GM18861 (cell line): ENCODE results near the gene ADAM12.

Experiments
- ATAC-seq: cut with Tn5 transposase; IDR thresholded peaks from one replicate; pipeline ENCODE4 v1.9.1; 2021; ENCODE audit not compliant: unreplicated experiment

The ADAM12 gene

GRCh38 chr10:126090911-126091728 is 297.2 kb downstream of the ADAM12 start:
- no peak for ATAC-seq

- ATAC-seq = no peak
Measured at GRCh38 chr10:126090443-126090842, 297.8 kb downstream of the ADAM12 start.

GRCh38 chr10:126087796-126088505 is 300.3 kb downstream of the ADAM12 start:
- ATAC-seq = no peak

DNA sequence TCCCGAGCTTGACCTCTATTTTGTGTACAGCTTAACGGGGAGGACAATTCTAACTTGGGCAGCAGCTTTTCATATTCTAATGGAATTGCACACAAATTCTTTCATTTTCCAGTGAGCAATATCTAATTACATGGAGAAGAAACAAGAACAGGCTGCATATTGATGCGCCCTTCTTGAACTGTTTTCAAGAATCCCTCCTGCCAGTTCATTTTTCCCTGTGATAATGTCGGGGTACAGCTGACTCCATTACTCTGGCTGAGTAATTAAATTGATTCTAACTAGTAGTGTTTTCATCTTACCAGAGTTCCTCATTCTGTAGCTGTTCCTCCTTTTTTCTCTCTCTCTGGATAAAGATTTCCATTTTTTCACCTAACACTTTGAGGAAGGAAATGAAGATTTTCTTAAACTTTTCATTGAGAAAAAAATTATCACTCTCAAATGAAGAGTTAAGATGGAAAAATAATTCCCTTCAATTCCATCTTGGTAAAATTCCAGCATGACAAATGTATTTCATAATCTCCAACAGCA is 301.1 kb downstream of the ADAM12 start:
- no peak for ATAC-seq

DNA sequence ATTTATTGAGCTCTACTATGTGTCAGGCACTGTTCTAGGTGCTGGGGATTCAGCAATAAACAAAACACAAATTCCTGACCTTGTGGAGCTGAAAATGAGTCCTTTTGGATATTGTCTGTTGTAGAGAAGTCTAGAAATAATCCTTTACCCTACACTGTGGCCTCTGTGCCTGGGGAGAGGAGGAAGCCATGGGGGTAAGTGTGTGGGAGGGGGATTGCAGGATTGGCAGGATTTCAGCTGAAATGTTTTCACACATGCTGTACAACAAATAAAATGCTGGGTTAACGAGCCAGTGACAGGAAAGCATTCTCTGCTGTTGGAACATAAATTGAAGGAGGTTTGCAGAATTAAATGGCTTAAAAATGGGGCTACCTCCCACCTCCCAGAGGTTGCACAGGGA is 302.5 kb downstream of the ADAM12 start:
- ATAC-seq = no peak

DNA sequence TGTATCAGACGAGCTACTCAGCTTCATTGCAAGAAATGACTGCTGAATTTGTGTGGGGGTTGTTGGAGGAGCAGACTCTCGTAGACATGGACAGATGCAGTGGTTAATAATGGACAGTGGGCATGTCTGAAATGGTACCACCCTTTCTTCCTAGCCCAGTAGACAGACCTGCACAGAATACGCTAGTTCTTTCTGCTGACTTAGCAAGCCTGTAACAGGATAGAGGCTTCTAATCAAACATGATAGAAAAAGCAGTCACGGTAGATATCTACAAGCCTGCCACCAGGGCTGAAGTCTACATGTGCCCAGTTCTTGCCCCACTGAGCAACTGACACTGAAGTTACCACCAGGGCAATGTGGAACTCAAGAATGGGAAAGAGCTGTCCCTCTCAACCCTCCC is 303.9 kb downstream of the ADAM12 start:
- ATAC-seq = no peak

GRCh38 chr10:126083009-126083408 is 305.3 kb downstream of the ADAM12 start:
- ATAC-seq = no peak

- ATAC-seq = no peak
Measured at GRCh38 chr10:126081841-126082466, 306.3 kb downstream of the ADAM12 start.

DNA sequence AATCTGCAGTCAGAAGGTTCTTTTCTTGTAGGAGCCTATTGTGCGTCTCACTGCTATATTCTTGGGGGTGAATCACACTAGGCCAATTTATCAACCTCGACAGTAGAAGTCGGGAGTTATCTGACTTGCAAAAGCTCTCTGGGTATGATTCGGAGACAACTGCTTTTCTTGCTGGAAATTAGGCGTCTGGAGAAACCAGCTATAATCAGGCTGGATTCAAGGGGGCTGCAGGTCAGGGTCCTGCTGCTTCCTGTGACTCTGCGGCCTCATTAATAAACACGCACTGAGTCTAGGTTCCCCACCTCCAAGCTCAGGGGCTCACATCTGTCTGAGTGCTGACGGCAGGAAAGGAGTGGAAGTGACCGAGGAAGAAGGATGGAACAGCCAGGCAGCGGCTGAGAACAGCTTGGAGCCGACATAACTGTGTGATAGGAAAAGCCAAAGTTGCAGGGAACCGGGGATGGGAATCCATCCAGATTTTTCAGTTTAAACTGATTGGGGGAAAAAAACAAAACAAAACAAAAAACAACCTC is 307.3 kb downstream of the ADAM12 start:
- no peak for ATAC-seq

DNA sequence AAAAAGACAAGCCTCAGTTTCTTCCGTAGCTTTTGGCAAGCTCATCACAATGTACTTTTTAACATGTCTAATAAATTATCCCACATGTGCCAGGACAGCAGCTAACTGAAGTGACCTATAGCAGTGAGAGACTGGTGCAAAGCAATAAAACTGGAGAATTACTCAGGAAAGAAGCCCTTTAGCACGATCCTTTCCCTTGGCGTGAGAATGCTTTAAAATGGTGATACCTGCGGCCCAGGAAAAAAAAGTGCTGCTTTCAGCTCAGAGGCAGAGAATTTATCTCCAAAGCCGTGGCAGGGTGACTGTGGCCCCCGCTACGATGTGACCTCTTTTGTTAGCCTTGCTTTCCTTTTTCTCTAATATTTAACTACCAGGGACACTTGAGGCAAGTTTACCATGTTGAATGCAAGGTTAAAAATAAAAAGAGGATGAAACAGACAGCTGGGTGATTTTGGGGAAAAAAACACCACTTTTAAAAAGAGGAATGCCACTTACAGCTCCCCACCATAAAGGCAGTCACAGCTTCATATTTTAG is 307.9 kb downstream of the ADAM12 start:
- ATAC-seq = no peak

DNA sequence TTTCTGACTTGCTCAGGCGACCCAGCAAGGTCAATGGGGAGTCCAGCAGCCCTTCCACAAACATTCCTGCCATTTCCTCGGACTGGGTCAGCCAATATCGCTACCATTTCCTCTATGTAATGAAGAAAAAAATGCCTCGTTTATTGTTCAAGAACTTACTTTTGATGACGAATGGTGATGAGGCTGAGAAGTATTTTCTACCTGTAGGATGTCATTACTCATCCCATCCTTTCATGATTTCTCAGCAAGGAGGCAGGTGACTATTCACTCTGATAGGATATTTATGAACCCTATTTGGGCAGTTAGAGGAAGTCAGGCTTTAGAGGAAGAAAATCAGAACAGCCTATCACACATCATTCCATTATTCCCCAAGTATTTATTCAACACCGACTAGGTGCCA is 313.3 kb downstream of the ADAM12 start:
- no peak for ATAC-seq

DNA sequence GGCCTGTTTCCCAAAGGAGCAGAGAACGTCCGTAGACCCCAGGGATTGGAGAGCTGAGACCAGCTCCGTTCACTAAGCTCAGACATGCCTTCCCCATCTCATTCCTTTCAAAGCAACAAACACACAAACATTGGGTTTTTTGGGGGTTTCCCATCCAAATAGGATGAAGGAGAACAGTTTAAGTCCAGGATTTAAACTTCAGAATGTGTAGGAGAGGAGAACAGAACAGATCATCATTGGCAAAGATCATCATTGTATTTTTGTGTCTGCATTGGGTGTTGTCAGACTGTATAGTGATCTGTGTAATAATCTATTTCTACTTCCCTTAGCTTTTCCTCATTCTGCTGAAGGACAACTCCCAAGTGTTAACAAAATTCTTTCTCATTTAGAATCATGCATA is 314.0 kb downstream of the ADAM12 start:
- ATAC-seq = no peak

GRCh38 chr10:126073606-126074005 is 314.7 kb downstream of the ADAM12 start:
- no peak for ATAC-seq

- no peak for ATAC-seq
Measured at GRCh38 chr10:126072622-126073021, 315.7 kb downstream of the ADAM12 start.

DNA sequence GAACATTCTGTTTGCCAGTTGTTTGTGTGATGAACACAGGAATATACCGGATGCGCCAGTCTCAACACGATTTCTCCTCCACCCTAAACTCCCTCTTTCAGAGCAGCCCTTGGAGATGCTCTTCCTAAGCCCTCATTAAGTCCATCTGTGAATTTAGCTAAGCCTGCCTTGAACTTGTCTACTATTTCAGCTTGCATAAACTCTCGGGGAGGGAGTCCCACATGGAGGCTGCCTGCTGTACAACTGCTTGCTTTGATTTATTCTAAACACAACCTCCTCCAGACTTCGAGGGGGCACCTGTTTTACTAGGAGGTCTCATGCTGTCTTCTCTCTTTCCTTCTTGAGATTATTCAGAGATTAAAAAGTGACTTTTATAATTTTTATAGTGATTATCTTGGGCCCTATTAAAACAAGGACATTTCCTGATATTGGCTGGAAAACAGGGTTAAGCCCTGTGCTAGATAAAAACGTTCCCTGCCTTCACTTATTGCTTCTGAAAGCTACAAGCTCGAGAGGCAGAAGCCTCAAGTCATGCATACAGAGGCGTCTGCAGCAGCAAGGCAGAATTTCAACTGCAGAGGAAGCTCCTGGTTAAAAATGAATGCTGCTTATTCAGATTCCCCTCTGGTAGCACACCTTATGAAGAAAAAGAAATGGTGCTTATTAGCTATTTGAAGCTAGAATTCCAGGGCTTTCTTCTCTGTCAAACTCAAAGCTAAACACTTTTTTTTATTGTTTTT is 317.6 kb downstream of the ADAM12 start:
- ATAC-seq = no peak

- ATAC-seq = no peak
Measured at GRCh38 chr10:126068322-126068721, 320.0 kb downstream of the ADAM12 start.

DNA sequence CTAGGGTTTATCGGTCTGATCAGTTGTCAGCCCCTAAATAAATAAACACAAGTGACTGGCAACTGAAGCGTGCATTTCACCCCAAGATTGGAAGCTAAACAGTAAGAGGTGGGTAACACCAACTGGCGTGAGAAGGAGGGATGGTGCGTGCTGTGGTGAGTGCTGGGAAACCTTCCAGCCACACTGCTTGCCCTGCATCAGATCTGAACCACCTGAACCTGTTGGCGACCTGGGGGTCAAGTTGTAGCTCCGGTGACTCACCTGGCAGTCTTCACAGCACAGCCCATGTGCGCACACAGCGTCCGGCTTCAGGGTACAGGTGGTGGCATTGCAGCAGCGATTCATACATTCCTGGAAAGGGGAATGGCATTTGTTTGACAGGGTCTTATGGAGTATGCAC is 321.8 kb downstream of the ADAM12 start:
- ATAC-seq = no peak

GRCh38 chr10:126065751-126066377 is 322.4 kb downstream of the ADAM12 start:
- ATAC-seq = no peak

- no peak for ATAC-seq
Measured at GRCh38 chr10:126064512-126064911, 323.8 kb downstream of the ADAM12 start.

- ATAC-seq = no peak
Measured at GRCh38 chr10:126063353-126063791, 324.9 kb downstream of the ADAM12 start.
